ENCODE results near the gene SH3GL1. TPM values are rescaled to one million over a fixed set of nuclear protein-coding genes. Genes with fewer than 3 reads are reported as not detected.
A peak's percentile ranks its signal among the peaks of the same experiment; 100 is the strongest.
"Not testable (repeated sequence)": the region's sequence is repeated elsewhere in the genome, so short reads cannot be mapped to it uniquely, and the experiment has no call there.

SH3GL1 gene
- total RNA-seq, 1 donor from 2014 or later, result 128 TPM

- Mint-ChIP-seq H3K4me3 (ENCODE audit: unreplicated experiment) (no peak overlapping the region), H3K27ac (ENCODE audit: unreplicated experiment) (no peak overlapping the region), H3K9me3 (ENCODE audit: unreplicated experiment) (no peaks in the 10 kb centered on the region), H3K27me3 (ENCODE audit: unreplicated experiment) (peaks cover 4% of the 10 kb centered on the region), H3K4me1 (ENCODE audit: unreplicated experiment) (no peaks in the 10 kb centered on the region), H3K36me3 (ENCODE audit: low read depth, unreplicated experiment) (peaks cover 4% of the 10 kb centered on the region)
- no peak for TF ChIP-seq CTCF (IDR thresholded peaks at IDR 0.05; ENCODE audit: unreplicated experiment)
- DNase-seq (ENCODE audit: low spot score), result no peak
Measured at GRCh38 chr19:4350111-4350510, 50.2 kb downstream of the SH3GL1 start.

GRCh38 chr19:4349225-4349624, 51.1 kb downstream of the SH3GL1 start:
- not testable (repeated sequence) for H3K4me1 Mint-ChIP-seq (ENCODE audit: unreplicated experiment); H3K36me3 Mint-ChIP-seq (ENCODE audit: low read depth, unreplicated experiment); H3K9me3 Mint-ChIP-seq (ENCODE audit: unreplicated experiment); DNase-seq (ENCODE audit: low spot score); H3K4me3 Mint-ChIP-seq (ENCODE audit: unreplicated experiment); H3K27ac Mint-ChIP-seq (ENCODE audit: unreplicated experiment); H3K27me3 Mint-ChIP-seq (ENCODE audit: unreplicated experiment)

- Mint-ChIP-seq H3K4me3 (ENCODE audit: unreplicated experiment) (no peak overlapping the region), H3K36me3 (ENCODE audit: low read depth, unreplicated experiment) (peaks cover 4% of the 10 kb centered on the region), H3K9me3 (ENCODE audit: unreplicated experiment) (no peaks in the 10 kb centered on the region), H3K4me1 (ENCODE audit: unreplicated experiment) (no peaks in the 10 kb centered on the region), H3K27ac (ENCODE audit: unreplicated experiment) (no peak overlapping the region), H3K27me3 (ENCODE audit: unreplicated experiment) (peaks cover 11% of the 10 kb centered on the region)
- no peak for DNase-seq (ENCODE audit: low spot score)
- TF ChIP-seq CTCF (IDR thresholded peaks at IDR 0.05; ENCODE audit: unreplicated experiment), result no peak
Measured at GRCh38 chr19:4347521-4347920, 52.8 kb downstream of the SH3GL1 start.

GRCh38 chr19:4346020-4346383, 54.3 kb downstream of the SH3GL1 start:
- DNase-seq (ENCODE audit: low spot score), result no peak
- Mint-ChIP-seq H3K4me1 (ENCODE audit: unreplicated experiment) (peaks cover 3% of the 10 kb centered on the region), H3K4me3 (ENCODE audit: unreplicated experiment) (peak overlapping the region; percentile 65), H3K9me3 (ENCODE audit: unreplicated experiment) (no peaks in the 10 kb centered on the region), H3K36me3 (ENCODE audit: low read depth, unreplicated experiment) (peaks cover 4% of the 10 kb centered on the region), H3K27me3 (ENCODE audit: unreplicated experiment) (peaks cover 11% of the 10 kb centered on the region), H3K27ac (ENCODE audit: unreplicated experiment) (no peak overlapping the region)
- TF ChIP-seq CTCF (IDR thresholded peaks at IDR 0.05; ENCODE audit: unreplicated experiment), result no peak

- H3K27me3 Mint-ChIP-seq (ENCODE audit: unreplicated experiment), result peaks cover 11% of the 10 kb centered on the region
- no peaks in the 10 kb centered on the region for H3K9me3 Mint-ChIP-seq (ENCODE audit: unreplicated experiment)
- TF ChIP-seq CTCF (IDR thresholded peaks at IDR 0.05; ENCODE audit: unreplicated experiment), result no peak
- H3K4me1 Mint-ChIP-seq (ENCODE audit: unreplicated experiment), result peaks cover 3% of the 10 kb centered on the region
- no peak overlapping the region for H3K27ac Mint-ChIP-seq (ENCODE audit: unreplicated experiment)
- peaks cover 4% of the 10 kb centered on the region for H3K36me3 Mint-ChIP-seq (ENCODE audit: low read depth, unreplicated experiment)
- DNase-seq (ENCODE audit: low spot score), result no peak
- H3K4me3 Mint-ChIP-seq (ENCODE audit: unreplicated experiment), result peak overlapping the region; percentile 79
Measured at GRCh38 chr19:4345342-4346019, 54.9 kb downstream of the SH3GL1 start.
